CMK (cell line): ENCODE data around the gene CTR9.

Source experiments
- DNase-seq: peaks from one replicate; pipeline ENCODE4 v3.0.0-alpha.2; 2010; ENCODE audit warnings: low read depth

CTR9 gene

GRCh38 chr11:10742460-10743208 lies 8.4 kb upstream of the CTR9 start:
- DNase-seq: no peak

GRCh38 chr11:10743354-10744000 lies 7.6 kb upstream of the CTR9 start:
- no peak for DNase-seq

GRCh38 chr11:10744206-10744605 lies 6.8 kb upstream of the CTR9 start:
- DNase-seq: no peak

- no peak for DNase-seq
Measured at GRCh38 chr11:10746871-10747270, 4.2 kb upstream of the CTR9 start.

- DNase-seq: no peak
Measured at GRCh38 chr11:10747733-10748132, 3.3 kb upstream of the CTR9 start.

- DNase-seq: no peak
Measured at GRCh38 chr11:10749476-10749875, 1.6 kb upstream of the CTR9 start.

- no peak for DNase-seq
Measured at GRCh38 chr11:10751581-10751940, 515 bp downstream of the CTR9 start.

GRCh38 chr11:10752061-10752460 lies 1.0 kb downstream of the CTR9 start:
- DNase-seq: no peak

- no peak for DNase-seq
Measured at GRCh38 chr11:10752486-10752885, 1.4 kb downstream of the CTR9 start.

GRCh38 chr11:10758957-10759356 lies 7.9 kb downstream of the CTR9 start:
- no peak for DNase-seq

GRCh38 chr11:10761085-10761698 lies 10.1 kb downstream of the CTR9 start:
- no peak for DNase-seq

GRCh38 chr11:10762185-10762584 lies 11.1 kb downstream of the CTR9 start:
- DNase-seq: no peak

GRCh38 chr11:10762913-10763421 lies 11.9 kb downstream of the CTR9 start:
- no peak for DNase-seq

- no peak for DNase-seq
Measured at GRCh38 chr11:10763766-10764165, 12.7 kb downstream of the CTR9 start.

- DNase-seq: no peak
Measured at GRCh38 chr11:10764412-10764811, 13.4 kb downstream of the CTR9 start.

GRCh38 chr11:10770626-10771254 lies 19.7 kb downstream of the CTR9 start:
- no peak for DNase-seq

- no peak for DNase-seq
Measured at GRCh38 chr11:10771457-10771856, 20.4 kb downstream of the CTR9 start.

GRCh38 chr11:10774811-10775210 lies 23.8 kb downstream of the CTR9 start:
- no peak for DNase-seq

- DNase-seq: no peak
Measured at GRCh38 chr11:10777393-10777793, 26.3 kb downstream of the CTR9 start.

- DNase-seq: no peak
Measured at GRCh38 chr11:10777806-10778205, 26.8 kb downstream of the CTR9 start.

GRCh38 chr11:10778217-10778970 lies 27.3 kb downstream of the CTR9 start:
- DNase-seq: no peak

- DNase-seq: no peak
Measured at GRCh38 chr11:10779086-10779485, 28.0 kb downstream of the CTR9 start.
